Right renal cortex interstitium (tissue), 3 donors: ENCODE measurements around the gene ZNF470. TPM values are rescaled to one million over a fixed set of nuclear protein-coding genes. Genes with fewer than 3 reads are reported as not detected.

Experiments used
- DNase-seq, 3 donors: peaks; one replicate each; pipeline ENCODE4 v3.0.0-alpha.2; 2013; ENCODE audit warnings: low read depth in 3 of 3, low spot score in 2 of 3
- polyA plus RNA-seq, 3 donors: library from polyadenylated mRNA; unstranded; fragments of 120-200 nt; gene quantifications; one replicate each; pipeline ENCODE4 v1.2.1, GENCODE V29; 2013; ENCODE audit not compliant: insufficient read length in 3 of 3

Gene ZNF470
- polyA plus RNA-seq: 10 to 100 TPM in 1 of 3 donors, 1 to 10 TPM in 2; 8.5 to 10.9 (median 9.5) TPM

GRCh38 chr19:56567274-56568120 lies at the start of gene ZNF470:
Gene ZNF470, plus strand, starts transcription at chr19:56567468. Its CDS starts 2,844 bp downstream, at chr19:56570312.
- DNase-seq: peak; percentile 61 to 89 (median 83)

DNA sequence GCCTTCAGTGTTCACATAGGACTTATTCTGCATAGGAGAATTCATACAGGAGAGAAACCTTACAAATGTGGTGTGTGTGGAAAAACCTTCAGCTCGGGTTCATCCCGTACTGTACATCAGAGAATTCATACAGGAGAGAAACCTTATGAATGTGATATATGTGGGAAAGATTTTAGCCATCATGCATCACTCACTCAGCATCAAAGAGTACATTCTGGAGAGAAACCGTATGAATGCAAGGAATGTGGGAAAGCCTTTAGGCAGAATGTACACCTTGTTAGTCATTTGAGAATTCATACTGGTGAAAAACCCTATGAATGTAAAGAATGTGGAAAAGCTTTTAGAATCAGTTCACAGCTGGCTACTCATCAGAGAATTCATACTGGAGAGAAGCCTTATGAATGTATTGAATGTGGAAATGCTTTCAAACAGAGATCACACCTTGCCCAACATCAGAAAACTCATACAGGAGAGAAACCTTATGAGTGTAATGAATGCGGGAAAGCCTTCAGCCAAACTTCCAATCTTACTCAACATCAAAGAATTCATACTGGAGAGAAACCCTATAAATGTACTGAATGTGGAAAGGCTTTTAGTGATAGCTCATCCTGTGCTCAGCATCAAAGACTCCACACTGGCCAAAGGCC lies 41.9 kb upstream of the ZNF470 start:
- DNase-seq: no peak

DNA sequence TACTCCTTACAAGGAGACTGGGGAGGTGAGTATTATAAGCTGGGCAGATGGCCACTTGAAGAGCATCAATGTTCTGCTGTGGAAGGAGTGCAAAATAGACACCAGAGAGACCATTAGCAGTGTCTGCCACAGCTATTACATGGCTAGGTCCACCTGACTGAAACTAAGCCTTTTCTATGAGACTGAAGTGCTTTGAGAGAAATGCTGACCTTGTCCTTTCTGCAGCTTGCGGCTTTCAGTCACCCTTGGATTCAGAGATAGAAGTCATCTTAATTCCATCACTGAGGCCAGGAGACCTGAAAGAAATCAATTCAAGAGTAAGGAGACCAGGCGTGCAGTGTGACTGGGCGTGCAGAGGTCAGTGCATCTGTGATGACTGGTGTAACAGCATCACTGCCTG lies 29.8 kb upstream of the ZNF470 start:
- no peak for DNase-seq

DNA sequence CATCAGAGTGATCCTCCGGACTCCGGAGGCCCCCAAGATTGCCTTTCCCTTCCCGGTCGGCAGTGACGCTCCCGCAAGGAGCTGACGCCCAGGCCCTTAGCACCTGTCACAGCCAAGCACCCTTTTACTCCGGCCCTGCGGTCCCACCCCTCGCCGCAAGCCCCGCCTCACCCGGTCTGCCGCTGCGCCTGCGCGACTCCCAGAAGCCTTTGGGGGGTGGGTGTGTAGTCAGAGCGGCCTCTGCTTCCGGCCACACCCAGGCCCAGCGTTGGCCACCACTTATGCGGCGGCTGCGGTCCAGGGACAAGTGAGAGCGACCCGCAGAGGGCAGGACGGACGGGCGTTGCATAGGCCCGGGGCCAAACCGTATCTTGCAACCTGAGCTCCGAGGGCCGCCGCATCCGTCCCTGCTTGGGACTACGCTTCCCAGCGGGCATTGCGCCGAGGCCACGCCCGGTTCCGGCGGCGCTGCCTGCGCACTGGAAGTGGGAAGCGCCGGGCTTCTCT lies 29.0 kb upstream of the ZNF470 start:
- DNase-seq: peak; percentile 75 to 80 (median 79)

GRCh38 chr19:56538761-56539263 lies 28.5 kb upstream of the ZNF470 start, which contains the start of gene ZFP28:
Gene ZFP28, plus strand, starts transcription at chr19:56538948. Its CDS starts 71 bp downstream, at chr19:56539019.
- peak in 1 of 3 donors; percentile 2 for DNase-seq

DNA sequence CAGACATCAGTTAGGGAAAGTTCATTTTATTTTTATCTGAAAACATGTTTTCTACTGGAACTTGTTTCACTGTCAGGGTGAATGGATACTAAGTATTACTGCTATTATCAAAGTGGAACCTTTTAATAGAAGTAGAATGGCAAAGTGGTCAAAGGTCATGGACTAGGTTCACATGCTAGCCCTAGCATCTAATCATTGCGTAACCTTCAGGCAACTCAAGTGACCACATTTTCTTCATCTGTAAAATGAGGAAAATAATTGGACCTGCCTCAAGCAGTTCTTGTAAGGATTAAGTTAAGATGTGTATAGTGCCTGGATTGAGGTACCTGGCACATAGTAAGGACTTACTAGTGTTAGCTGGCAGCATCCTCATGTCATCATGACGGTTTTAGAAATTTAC lies 23.5 kb upstream of the ZNF470 start:
- DNase-seq: no peak

DNA sequence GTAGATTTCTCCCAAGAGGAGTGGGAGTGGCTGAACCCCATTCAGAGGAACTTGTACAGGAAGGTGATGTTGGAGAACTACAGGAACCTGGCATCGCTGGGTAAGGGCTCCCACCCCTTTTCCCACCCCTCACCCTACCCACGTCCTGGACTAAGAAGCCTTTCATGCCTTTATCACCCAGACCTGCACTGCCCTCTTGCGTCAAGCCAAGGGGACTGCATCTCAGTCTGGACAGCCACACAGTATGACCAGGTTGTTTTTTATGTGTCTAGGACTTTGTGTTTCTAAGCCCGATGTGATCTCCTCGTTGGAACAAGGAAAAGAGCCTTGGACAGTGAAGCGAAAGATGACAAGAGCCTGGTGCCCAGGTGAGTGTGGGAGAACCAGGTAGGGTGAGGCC lies 19.7 kb upstream of the ZNF470 start:
- DNase-seq: no peak

DNA sequence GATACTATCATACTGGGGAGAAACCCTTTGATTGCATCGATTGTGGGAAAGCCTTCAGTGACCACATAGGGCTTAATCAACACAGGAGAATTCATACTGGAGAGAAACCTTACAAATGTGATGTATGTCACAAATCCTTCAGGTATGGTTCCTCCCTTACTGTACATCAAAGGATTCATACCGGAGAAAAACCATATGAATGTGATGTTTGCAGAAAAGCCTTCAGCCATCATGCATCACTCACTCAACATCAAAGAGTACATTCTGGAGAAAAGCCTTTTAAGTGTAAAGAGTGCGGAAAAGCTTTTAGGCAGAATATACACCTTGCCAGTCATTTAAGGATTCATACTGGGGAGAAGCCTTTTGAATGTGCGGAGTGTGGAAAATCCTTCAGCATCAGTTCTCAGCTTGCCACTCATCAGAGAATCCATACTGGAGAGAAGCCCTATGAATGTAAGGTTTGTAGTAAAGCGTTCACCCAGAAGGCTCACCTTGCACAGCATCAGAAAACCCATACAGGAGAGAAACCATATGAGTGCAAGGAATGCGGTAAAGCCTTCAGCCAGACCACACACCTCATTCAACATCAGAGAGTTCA lies 12.9 kb upstream of the ZNF470 start:
- DNase-seq: no peak

DNA sequence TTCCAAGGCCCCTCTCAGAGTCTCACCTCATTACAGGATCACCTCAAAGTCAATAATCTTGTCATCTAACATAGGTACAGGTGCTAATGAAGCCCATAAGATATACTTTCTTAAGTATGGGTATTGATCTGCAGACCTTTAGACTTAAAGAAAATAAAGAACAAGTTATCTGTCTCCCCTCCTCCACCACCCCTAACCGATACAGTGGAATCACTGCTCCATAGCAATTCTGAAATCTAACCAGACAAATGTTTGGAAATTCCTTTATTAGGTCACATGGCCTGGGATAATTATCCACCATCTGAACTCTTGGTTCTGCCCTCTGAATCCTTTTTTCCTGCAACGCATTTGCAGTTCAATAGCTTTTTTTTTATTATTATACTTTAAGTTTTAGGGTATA lies 4.5 kb upstream of the ZNF470 start:
- no peak for DNase-seq

- DNase-seq: no peak
Observed at GRCh38 chr19:56566904-56567273, 379 bp upstream of the ZNF470 start.

- DNase-seq: no peak
Observed at GRCh38 chr19:56572589-56572988, 5.3 kb downstream of the ZNF470 start.

GRCh38 chr19:56573914-56574313 lies 6.6 kb downstream of the ZNF470 start:
- DNase-seq: no peak

GRCh38 chr19:56577719-56578602 lies 10.7 kb downstream of the ZNF470 start:
- no peak for DNase-seq

DNA sequence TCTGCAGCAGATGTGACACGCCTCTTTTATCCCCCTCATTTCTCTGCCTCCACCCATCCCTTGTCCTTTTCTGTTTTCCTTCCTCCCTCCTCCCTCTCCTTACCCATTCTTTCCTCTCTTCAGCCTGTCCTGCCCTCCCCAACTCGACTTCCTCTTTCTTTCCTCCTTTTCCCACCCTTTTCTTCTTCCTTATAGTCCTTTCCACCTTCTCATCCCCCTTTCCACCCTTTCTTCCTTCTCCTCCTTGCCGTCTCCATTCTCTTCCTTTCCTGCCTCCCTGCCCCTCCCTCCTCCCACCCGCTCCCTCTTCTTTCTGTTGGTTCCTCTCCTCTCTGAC lies 27.1 kb downstream of the ZNF470 start:
- DNase-seq: no peak

- DNase-seq: peak; percentile 68 to 82 (median 80)
Observed at GRCh38 chr19:56594783-56595547, 27.7 kb downstream of the ZNF470 start, which contains the start of gene ZNF71. Gene ZNF71, plus strand, starts transcription at chr19:56595302. Its CDS starts 6,257 bp downstream, at chr19:56601559.

DNA sequence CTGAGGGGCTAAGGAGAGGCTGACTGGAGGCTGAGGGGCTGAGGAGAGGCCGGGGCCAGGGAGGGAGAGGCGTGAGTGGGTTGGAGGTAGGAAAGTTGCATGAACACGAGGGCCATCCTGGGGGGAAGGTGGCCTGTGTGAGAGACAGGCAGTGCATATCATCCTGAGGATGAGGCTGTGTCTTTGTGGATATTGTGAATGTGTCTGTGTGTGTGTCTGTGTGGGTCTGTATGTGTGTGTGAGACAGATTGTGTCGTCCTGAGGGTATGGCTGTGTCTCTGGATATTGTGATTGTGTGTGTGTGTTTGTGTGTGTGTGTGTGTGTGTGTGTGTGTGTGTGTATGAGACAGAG lies 28.3 kb downstream of the ZNF470 start:
- DNase-seq: no peak

GRCh38 chr19:56596676-56597075 lies 29.4 kb downstream of the ZNF470 start:
- no peak for DNase-seq

- no peak for DNase-seq
Observed at GRCh38 chr19:56597696-56598095, 30.4 kb downstream of the ZNF470 start.

- DNase-seq: no peak
Observed at GRCh38 chr19:56601375-56601774, 34.1 kb downstream of the ZNF470 start.
